GM18517 (cell line): ENCODE data around the gene CTBP2.

Experiments
- ATAC-seq: cut with Tn5 transposase; IDR thresholded peaks from one replicate; pipeline ENCODE4 v1.9.1; 2021; ENCODE audit warnings: mild to moderate bottlenecking, moderate library complexity; ENCODE audit not compliant: unreplicated experiment

Gene CTBP2

DNA sequence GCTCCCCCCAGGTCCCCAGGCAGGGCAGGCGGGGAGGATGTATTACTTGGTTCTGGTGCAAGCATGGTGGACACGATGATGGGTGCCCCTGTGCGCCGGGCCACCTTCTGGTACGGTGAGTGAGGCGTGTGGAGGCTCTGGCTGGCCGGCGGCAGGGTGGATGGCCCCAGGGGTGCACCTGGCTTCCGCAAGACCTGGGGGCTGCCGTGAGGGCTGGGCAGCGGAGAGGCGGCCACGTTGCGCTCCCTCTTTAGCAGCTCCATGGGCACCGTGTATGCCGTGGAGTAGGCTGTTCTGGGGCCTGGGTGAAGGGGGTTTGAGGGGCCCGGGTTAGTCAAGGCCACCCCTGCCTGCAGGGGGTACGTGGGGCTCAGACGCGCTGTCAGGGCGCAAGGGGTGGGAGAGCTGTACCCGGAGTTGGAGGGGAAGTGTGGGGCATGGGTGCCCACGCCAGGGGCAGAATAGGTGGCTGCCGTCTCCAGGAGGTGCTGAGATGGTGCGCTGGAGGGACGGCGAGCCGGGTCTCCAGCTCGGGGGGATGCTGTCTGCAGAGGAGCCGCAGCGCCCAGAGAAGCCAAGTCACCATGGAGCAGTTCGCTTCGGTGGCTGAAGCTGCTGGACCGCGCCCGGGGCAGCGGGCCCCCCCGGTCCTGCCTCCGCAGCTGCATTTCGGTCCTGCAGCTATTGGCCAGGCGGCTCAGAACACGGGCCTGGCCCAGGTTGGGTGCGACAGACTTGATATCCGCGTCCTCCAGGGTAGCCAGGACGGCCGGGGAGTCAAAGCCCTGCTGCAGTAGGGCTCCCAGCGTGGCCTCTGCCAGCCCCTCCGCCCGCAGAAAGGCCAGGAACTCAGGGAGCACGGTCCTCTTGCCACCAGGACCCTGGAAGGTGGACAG lies 134.1 kb downstream of the CTBP2 start:
- no peak for ATAC-seq

DNA sequence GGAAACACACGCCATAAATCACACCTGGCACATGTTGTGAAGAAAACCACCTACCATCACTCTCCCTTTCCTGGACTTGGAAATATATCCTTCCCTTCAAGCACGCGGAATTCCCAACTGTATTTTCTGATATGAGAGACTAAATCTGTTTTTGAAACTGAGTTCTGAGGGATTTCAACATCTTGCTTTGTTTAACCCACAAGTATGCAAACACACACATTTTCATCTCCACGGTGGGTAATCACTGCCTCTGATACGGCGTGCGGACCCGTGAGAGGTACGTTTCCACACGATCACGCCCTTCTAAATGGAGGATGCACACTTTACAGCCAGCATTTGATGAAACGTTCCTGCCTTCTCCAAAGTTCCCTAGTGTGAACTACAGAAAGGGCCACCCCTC lies 135.0 kb downstream of the CTBP2 start:
- ATAC-seq: no peak

DNA sequence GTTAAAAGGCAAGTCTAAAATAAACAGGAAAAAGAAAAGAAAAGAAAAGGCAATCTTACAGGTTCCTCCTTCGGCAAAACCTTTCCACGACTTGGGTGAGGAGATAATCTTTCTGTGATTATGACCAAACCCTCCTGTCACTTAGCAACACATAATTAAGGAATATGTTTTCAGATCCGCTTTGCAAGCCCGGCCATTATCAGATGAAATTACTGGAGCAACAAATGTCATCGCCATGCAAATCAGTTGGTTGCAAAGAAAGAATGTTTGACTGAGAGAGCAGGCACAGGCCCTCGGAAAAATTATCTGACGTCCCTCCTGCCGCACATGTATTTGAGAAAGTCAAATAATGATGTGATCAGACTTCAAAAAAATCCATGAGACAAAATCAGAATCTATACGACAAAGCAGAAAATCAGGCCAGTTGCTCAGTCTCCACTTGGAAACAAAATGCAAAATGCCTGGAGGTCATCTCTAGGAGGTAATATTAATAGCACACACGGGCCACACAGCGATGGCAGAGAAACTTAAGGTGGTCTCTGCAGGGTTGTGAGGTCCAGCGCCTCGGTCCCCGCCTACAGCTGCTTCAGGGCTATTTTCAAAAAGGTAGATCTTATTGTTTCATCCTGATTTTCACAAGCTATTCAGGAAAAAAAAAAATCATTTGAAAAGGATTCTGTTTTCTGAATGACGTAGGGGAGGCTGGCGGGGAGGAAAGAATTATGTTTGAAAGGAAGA lies 135.7 kb downstream of the CTBP2 start:
- ATAC-seq: no peak

DNA sequence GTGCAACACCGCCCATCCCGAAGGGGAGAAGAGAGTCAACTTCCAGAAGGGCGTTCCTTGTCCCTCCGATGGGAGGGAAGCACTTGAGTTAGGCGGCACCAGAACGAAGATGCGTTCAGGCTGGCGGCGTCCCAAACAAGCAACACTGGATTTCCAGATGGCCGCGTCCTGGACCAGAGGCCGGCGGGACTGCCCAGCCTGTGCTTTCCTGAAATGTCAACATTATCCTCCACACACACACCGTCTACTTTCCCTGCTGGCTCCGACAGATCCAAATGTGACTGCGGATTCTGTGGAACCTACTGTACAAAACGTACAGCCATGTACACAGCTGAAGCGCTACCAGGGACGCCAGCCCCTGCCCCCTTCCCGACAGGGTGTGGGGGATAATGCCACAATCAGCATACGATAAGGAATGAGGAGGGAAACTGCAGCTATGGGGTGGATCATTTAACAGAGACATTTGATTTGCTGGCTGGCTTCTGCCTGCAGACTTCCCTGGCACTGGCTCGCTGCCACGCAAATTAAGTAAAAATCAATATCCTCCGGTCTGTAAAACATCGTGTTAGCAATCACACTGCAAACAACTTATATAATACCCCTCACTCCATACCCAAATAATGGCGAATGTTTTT lies 136.4 kb downstream of the CTBP2 start:
- ATAC-seq: no peak

DNA sequence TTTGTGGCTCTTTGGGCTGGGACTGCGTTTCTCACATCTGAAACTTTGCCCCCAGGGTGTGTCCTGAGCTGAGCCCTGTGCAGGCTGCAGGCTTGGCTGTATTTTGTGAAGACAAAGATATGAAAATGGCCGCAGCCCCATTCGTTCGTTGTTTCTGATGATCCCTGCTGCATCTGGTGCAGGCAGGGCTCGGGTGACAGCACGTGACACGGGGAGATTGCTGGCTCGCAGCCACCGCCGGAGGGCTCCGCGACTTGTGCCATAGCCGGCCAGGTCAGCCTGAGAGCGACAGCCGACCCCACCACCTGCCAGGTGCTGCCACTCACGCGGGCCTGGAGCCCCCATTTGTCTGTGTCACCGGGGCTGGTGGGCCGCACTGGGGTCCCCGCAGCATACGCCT lies 137.1 kb downstream of the CTBP2 start:
- ATAC-seq: no peak

DNA sequence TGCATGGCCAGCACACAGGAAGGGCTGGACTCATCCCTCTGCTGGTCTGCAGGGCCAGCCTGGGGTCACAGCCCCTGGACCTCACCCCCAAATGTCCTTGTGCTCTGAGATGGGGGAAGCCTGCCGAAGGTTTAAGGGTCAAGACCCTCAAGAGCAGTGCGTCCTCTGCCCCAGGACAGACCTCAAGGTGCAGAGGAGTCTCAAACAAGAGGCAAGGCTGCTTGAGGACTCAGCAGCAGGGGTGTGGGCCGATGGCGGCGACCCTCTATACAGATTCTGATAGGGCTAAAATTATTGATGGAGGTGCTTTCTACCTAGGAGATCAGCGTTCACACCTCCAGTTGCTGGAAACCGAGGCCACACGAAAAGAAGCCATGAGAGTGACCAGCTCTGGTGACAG lies 137.7 kb downstream of the CTBP2 start:
- no peak for ATAC-seq

DNA sequence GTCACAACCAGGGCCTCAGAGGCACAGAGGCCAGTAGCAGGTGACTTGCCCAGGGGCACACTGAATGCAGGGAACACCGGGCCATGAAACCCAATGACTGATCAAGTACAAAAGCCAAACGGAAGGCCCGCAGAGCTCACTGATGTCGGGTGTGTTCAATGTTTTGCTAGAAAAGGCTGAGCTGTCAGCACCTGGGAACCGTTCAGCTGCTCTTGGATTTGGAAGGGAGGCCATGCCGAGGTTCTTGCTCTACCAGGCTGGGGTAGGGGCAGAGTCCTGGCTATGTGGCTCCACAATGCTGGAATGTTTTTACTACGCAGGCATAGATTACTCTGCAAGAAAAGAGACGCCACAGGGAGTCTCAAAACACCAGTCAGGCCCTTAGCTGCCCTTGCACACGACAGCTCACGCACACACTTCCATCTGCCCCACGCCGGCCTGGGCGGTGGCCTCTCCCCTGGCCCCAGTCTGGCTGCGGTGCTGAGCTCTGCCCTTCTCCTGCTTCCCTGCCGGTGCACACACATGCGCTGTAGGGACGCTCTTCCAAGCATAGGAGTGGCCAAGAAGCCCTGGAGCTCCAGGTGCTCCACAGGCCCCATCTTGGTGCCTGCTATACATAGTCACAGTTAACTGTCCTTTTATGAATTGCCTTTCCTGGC lies 138.5 kb downstream of the CTBP2 start:
- ATAC-seq: no peak

DNA sequence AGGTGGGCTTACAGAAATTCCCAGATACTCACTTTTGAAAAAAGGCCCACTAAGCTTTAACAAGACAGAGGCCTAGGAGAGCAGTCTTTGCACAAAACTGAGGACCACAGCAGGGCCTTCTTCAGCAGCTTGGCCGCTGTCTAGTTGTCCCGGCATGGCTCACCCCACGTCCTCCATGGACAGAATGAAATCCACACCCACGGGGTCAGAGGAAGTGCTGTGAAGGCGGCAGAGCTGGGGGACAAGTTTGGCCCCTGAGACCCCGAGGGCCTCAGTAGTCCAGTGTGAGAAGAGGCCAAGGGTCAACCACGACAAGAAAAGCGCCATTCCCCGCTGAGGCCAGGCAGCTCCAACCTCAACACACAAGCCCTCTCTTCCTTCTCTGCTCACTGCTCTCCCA lies 139.5 kb downstream of the CTBP2 start:
- no peak for ATAC-seq

DNA sequence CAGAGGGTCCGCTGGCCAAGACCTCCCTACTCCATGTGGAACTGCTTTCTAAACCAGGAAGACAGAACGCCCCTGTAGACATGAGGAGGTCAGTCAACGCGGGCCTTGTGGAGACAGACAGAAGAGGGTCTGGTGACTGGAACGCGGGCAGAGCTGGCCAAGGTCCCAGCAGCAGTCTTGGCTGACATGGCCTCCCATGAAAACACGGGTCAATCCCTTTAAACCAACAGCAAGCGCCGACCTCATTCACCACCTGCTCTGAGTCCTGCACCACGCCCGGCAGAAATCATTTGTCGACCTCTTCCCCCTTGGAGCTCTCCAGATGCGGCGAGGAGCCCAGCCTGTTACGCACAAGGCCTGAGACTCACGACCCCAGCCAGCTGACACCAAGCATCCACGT lies 140.0 kb downstream of the CTBP2 start:
- ATAC-seq: no peak

DNA sequence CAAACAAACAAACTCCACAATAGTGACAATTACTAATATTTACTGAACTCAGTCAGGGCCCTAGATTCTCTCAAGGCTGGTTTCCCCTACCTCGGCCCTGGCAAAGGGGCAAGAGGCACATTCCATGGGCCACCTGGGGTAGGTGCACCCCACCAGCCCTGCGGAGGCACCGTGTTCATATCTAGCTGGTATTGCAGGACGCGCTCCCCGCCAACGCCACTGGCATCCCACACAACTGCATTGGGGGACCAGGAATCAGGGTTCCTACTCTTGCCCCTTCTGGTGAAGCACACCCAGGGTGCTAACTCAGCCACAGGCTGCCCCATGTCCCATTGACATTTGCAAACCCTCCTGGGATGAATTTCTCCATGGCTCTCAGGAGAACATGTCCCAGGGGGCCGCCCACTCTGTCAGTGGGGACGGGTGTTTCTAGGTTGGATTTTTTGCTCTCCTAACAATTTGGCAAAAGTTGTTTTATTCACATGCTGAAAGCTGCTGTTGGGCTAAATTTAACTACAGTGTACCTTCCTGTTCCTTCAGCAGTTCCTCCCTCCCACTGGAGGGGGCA lies 141.7 kb downstream of the CTBP2 start:
- ATAC-seq: no peak

DNA sequence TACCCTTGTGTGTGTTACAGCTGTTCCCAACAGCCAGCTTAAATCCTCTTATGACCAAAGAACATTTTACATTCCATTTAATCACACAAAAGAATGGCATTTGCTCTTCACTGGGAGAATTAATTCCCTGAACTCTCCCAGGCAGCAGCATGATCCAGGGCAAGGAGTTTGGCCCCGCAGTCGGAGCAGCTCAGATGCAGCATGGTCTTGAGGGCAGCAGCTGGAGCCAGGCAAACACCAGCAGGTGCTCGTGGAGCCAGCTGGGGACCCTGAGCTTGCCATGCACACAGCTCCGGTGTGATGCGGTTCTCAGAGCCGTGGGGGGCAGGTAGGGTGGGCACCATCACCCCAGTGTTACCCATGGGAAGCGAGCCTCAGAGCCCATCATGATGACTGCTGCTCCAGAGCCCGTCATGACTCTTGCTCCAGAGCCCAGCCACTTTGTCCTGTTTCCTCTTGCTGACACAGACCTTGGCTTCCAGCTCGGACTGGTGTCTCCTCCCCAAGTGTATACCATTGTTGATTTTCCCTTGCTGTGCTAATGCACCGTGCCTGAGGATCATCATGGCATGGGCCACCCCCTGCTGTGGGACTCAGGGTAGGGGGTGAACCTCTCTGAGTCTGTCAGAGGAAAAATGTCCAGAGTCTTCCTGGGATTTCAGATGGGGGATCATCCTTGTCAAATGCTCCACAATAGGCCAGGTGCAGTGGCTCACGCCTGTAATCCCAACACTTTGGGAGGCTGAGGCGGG lies 142.6 kb downstream of the CTBP2 start:
- ATAC-seq: no peak

DNA sequence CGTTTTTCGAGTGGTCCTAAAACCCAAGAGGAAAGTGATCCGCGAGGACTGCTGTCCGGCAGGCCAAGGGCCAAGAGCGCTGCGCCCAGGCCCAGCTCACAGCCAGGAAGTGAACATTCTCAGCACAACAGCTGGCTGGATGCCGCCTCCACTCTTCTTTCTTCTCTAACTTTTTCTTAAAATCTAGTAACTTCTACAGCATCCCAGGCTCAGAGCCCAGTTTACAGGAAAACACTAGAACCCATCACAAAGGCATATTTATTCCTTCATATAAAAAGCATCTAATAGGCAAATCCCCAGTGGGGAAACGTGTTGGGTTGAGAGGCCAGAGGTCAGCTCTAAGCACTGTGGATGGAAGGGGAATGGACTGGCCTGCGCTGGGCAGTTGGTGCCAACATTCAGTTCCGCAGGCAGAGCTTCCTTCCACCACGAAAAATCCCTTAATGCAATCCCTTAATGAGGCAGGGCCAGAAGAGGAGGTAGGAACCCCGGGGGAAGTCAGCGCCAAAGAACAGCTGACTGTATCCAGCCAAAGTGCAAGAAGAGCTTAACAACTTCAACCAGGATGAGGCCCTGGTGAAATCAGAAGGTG lies 143.7 kb downstream of the CTBP2 start:
- no peak for ATAC-seq

DNA sequence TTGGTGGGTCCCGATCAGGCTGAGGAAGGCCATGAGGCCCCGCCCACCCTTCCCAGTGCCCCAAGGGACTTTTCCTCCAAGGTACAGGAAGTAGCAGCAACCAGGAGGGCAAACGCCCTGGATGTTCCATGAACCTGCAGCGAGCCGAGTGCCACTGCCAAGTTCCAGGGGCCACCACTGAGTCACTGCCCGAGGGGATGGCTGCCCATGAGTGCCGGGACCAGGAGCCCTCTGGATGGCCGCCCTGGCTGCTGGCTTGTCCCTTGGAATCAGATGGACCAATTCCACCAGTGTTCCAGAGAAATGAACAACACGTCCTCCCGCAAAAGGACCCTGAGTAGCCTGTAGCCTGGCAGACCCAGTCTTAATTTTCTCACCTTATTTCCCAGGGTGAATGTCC lies 144.2 kb downstream of the CTBP2 start:
- ATAC-seq: no peak

DNA sequence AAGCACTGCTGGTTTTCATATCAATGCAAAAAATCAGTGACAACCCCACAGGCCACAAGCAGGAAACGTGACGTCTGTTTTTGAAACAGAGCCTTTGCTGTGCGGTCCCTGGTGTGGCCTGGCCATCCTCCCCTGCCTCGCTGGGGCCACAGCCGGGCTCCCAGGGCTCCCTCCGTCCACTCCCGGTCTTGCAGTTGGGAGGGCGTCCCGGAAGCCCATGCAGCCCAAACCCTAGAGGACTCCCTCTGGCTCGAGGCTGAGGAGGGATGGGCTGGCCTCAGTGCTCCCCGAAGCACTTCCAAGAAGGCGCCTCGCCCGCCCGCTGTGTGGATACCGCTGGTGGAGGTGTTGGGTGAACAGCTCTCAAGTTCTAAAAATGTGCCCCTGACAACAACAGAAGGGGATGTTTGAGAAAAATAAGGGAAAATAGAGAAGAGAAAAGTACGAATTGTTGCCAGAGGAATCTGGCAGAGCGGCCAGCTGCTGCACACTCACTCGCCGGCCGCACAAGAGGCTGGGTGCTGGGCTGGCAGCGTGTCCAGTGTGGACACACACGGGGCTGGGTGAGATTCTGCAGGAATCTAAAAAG lies 144.9 kb downstream of the CTBP2 start:
- no peak for ATAC-seq

DNA sequence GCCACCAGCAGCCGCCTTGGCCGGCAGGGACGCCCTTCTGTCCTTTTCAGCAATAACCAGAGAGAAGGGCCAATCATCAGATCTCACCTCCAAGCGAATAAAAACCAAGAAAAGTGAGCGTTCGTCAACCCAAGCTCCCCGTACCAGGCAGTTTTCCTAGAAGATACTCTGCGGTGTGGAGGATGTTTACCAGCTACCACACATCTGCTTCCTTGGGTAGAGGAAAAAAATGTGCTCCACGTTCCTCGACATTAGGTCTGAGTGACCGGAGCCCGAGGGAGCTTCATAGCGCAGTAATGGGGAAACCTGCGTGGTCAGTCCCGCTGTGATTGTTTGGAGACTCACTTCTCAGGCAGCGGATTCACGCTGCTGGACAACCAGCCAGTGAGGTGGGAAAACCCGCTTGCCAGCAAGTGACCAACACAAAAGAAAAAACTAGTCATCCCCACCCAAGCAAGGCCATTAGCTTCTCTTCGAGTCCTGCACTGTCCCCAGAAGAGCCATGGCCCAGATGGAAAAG lies 145.5 kb downstream of the CTBP2 start:
- ATAC-seq: no peak

DNA sequence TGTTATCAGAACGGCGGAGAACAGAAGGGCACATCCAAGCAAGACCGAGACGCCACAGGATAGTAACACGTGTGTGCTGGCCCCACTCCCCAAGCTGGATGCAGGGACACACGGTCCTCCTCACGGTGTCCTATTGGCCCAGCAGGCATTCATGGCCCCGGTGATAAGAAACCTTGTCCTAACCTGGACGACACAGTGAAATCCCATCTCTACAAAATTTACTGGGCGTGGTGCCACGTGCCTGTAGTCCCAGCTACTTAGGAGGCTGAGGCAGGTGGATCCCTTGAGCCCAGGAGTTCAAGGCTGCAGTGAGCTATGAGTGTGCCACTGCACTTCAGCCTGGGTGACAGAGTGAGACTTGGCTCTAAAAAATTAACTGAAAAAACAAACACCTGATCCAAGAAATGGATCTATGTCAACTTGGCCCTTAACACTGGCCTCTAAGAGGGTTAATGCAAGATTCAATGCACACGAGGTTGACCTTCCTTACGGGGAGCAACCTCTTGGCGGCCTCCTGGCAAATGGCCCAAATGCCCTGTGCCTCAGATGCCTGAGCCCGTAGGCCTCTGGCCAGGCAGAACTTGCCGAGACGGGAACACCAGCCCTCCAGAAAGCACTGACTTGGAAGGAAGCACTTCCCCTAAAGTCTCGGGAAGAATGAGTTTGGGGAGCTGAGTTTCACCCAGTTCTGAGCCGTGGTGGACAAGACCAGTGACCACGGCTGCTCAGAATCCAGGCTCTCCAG lies 146.1 kb downstream of the CTBP2 start:
- ATAC-seq: no peak

DNA sequence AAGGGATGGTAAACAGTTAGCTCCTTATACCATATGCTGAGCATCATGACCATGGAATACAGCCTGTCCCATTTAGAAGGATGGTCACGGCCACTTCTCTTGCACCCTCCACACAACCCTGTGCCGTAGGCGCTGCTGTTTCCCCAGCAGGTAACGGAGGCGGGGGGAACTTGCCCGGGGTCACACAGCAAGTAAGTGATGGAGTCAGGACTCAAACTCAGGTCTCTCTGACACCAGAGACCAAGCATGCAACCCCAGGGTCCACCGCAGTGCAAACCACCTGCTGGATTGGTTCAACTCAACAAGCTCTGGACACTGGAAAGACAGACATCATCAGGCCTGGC lies 146.9 kb downstream of the CTBP2 start:
- ATAC-seq: no peak

DNA sequence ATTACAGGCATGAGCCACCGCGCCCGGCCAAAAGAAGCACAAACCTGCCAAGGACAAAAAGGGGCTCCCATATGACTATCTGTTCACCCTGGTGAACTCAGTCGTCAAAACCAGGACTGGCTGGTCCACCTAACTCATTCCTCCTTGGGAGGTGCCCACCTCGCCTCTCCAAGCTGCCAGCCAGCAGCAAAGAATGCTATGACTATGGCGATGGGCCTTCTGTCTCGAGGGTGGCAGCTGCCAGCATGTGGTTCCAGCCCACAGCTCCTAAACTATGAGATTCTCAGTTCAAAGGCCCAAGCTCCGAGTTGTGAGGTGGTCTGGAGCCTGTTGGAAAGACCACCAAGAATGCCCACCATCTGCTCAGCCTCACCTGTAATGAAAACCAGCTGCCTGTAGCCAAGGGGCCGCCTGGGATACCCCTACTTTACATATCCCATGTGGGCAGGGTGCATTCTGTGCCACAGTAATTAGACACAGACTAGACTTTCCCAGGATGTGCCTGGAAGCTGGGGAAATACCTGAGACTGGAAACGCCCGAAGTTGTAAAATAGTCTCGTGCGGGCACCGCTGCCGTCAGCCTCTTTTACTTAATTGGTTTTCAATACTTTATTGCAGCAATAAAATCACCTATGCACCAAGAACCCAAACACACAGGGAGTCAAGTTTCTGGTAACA lies 147.4 kb downstream of the CTBP2 start:
- ATAC-seq: no peak
